ENCODE measurements around the gene CTBP2. TPM values are rescaled to one million over a fixed set of nuclear protein-coding genes. Genes with fewer than 3 reads are reported as not detected.
A peak's percentile ranks its signal among the peaks of the same experiment; 100 is the strongest.

CTBP2 gene
- total and polyA plus RNA-seq, 2 donors from 2014 or later: 33.1 to 111 TPM

- FAIRE-seq: no peak
- Histone ChIP-seq H3K9me3 (ENCODE audit: control insufficient read depth in 2 of 3, insufficient read depth in 1 of 3, low read length in 3 of 3) (no peaks in the 10 kb centered on the region), H3K4me1 (ENCODE audit: control insufficient read depth in 2 of 3, insufficient read depth in 2 of 3, low read depth in 1 of 3, low read length in 3 of 3) (no peaks in the 10 kb centered on the region), H3K9ac (ENCODE audit: low read length in 3 of 3) (no peak overlapping the region), H3K36me3 (ENCODE audit: control insufficient read depth in 2 of 3, insufficient read depth in 3 of 3, low read length in 3 of 3) (no peaks in the 10 kb centered on the region), H3K27ac (ENCODE audit: low read depth in 2 of 2, low read length in 2 of 2) (no peak overlapping the region), H3K27me3 (ENCODE audit: control insufficient read depth, insufficient read depth, low read length) (no peaks in the 10 kb centered on the region), H3K4me3 (ENCODE audit: low read length in 3 of 3) (no peak overlapping the region)
- intact Hi-C loops (cut with DNase I): no loop called here
- TF ChIP-seq CTCF (IDR thresholded peaks at IDR 0.05; ENCODE audit: borderline replicate concordance, extremely low read depth, insufficient read depth): no peak
- peak in 1 of 5 donors; percentile 29 for DNase-seq
Measured at GRCh38 chr10:125177641-125178640, 17.6 kb upstream of the CTBP2 start.

GRCh38 chr10:125175807-125176206 is 15.4 kb upstream of the CTBP2 start:
- no peak for TF ChIP-seq CTCF (IDR thresholded peaks at IDR 0.05; ENCODE audit: borderline replicate concordance, extremely low read depth, insufficient read depth)
- no peaks in the 10 kb centered on the region for H3K4me1 ChIP-seq (ENCODE audit: control insufficient read depth in 2 of 3, insufficient read depth in 2 of 3, low read depth in 1 of 3, low read length in 3 of 3)
- no peak for FAIRE-seq
- no peak overlapping the region for H3K4me3 ChIP-seq (ENCODE audit: low read length in 3 of 3)
- no peaks in the 10 kb centered on the region for H3K9me3 ChIP-seq (ENCODE audit: control insufficient read depth in 2 of 3, insufficient read depth in 1 of 3, low read length in 3 of 3)
- no peak overlapping the region for H3K9ac ChIP-seq (ENCODE audit: low read length in 3 of 3)
- H3K27ac ChIP-seq (ENCODE audit: low read depth in 2 of 2, low read length in 2 of 2): no peak overlapping the region
- intact Hi-C loops (cut with DNase I): no loop called here
- no peak for DNase-seq
- H3K36me3 ChIP-seq (ENCODE audit: control insufficient read depth in 2 of 3, insufficient read depth in 3 of 3, low read length in 3 of 3): no peaks in the 10 kb centered on the region
- no peaks in the 10 kb centered on the region for H3K27me3 ChIP-seq (ENCODE audit: control insufficient read depth, insufficient read depth, low read length)

GRCh38 chr10:125174360-125174759 is 14.0 kb upstream of the CTBP2 start:
- Histone ChIP-seq H3K36me3 (ENCODE audit: control insufficient read depth in 2 of 3, insufficient read depth in 3 of 3, low read length in 3 of 3) (no peaks in the 10 kb centered on the region), H3K27me3 (ENCODE audit: control insufficient read depth, insufficient read depth, low read length) (no peaks in the 10 kb centered on the region), H3K4me3 (ENCODE audit: low read length in 3 of 3) (no peak overlapping the region), H3K9me3 (ENCODE audit: control insufficient read depth in 2 of 3, insufficient read depth in 1 of 3, low read length in 3 of 3) (no peaks in the 10 kb centered on the region), H3K4me1 (ENCODE audit: control insufficient read depth in 2 of 3, insufficient read depth in 2 of 3, low read depth in 1 of 3, low read length in 3 of 3) (no peaks in the 10 kb centered on the region), H3K27ac (ENCODE audit: low read depth in 2 of 2, low read length in 2 of 2) (no peak overlapping the region), H3K9ac (ENCODE audit: low read length in 3 of 3) (no peak overlapping the region)
- DNase-seq (peak in 1 of 5 donors; percentile 7), FAIRE-seq (no peak)
- no peak for TF ChIP-seq CTCF (IDR thresholded peaks at IDR 0.05; ENCODE audit: borderline replicate concordance, extremely low read depth, insufficient read depth)
- intact Hi-C loops (cut with DNase I): no loop called here

All from kidney (tissue), 14 donors.